ENCODE measurements around the gene DMRTC1.
"Not testable (repeated sequence)": the region's sequence is repeated elsewhere in the genome, so short reads cannot be mapped to it uniquely, and the experiment has no call there.

GRCh38 chrX:72971859-72972258 lies 28.2 kb upstream of the DMRTC1 start:
- TF ChIP-seq SMC3 (IDR thresholded peaks at IDR 0.05); MAZ (IDR thresholded peaks at IDR 0.05; ENCODE audit: borderline replicate concordance, low read depth, low read length); PHF8 (IDR thresholded peaks at IDR 0.05; ENCODE audit: borderline replicate concordance, low read depth); KDM5A (IDR thresholded peaks at IDR 0.05); MAFK (IDR thresholded peaks at IDR 0.05; ENCODE audit: partially characterized antibody): not testable (repeated sequence)
- TF ChIP-seq, protein P1, sequence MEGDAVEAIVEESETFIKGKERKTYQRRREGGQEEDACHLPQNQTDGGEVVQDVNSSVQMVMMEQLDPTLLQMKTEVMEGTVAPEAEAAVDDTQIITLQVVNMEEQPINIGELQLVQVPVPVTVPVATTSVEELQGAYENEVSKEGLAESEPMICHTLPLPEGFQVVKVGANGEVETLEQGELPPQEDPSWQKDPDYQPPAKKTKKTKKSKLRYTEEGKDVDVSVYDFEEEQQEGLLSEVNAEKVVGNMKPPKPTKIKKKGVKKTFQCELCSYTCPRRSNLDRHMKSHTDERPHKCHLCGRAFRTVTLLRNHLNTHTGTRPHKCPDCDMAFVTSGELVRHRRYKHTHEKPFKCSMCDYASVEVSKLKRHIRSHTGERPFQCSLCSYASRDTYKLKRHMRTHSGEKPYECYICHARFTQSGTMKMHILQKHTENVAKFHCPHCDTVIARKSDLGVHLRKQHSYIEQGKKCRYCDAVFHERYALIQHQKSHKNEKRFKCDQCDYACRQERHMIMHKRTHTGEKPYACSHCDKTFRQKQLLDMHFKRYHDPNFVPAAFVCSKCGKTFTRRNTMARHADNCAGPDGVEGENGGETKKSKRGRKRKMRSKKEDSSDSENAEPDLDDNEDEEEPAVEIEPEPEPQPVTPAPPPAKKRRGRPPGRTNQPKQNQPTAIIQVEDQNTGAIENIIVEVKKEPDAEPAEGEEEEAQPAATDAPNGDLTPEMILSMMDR (IDR thresholded peaks at IDR 0.05) = not testable (repeated sequence)

Data from A549 (cell line).